ENCODE data around the gene SH3BP1.

SH3BP1 gene

DNA sequence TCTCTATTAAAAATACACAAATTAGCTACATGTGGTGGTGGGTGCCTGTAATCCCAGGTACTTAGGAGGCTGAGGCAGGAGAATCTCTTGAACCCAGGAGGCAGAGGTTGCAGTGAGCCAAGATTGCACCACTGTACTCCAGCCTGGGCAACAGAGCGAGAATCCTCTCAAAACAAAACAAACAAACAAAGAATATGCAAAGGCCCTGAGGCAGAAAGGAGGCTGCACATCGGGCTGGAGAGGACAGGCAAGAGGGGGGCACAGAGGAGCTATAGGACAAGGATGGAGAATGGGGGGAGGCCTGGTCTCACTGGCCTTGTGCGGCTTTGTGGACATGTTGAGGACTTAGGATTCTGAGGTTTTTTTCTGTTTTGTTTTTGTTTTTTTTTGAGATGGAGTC is 65.7 kb downstream of the SH3BP1 start:
- TF ChIP-seq EGR1 (IDR thresholded peaks at IDR 0.05) (no peak), TEAD4 (IDR thresholded peaks at IDR 0.05) (no peak), ZBTB7A (IDR thresholded peaks at IDR 0.05; ENCODE audit: low read depth) (no peak), NFIC (IDR thresholded peaks at IDR 0.05) (no peak)

Data from Ishikawa (cell line).